Osteoblast (primary cell): ENCODE measurements around the gene PCDH8. TPM values are rescaled to one million over a fixed set of nuclear protein-coding genes. Genes with fewer than 3 reads are reported as not detected.

Experiments
- DNase-seq: peaks from one replicate; pipeline ENCODE4 v3.0.0; 2011; ENCODE audit warnings: low spot score, mixed read lengths; ENCODE audit not compliant: insufficient read length; ENCODE audit errors: missing footprints
- H2AFZ ChIP-seq: 2 replicates; pipeline ENCODE4 v1.6.0; 2011; ENCODE audit warnings: mild to moderate bottlenecking, low read length
- H3K27ac ChIP-seq: 2 replicates; pipeline ENCODE4 v1.5.1; 2011; ENCODE audit warnings: mild to moderate bottlenecking, low read depth, low read length, moderate library complexity
- H3K27me3 ChIP-seq: 2 replicates; pipeline ENCODE4 v1.6.0; 2012; ENCODE audit warnings: mild to moderate bottlenecking, control low read depth, inconsistent platforms, low read length, moderate library complexity; ENCODE audit not compliant: insufficient read depth
- H3K36me3 ChIP-seq: 2 replicates; pipeline ENCODE4 v1.5.1; 2011; ENCODE audit warnings: mild to moderate bottlenecking, low read length, control low read depth, moderate library complexity; ENCODE audit not compliant: insufficient read depth
- H3K4me1 ChIP-seq: 2 replicates; pipeline ENCODE4 v1.5.1; 2011; ENCODE audit warnings: mild to moderate bottlenecking, low read length, control low read depth, moderate library complexity; ENCODE audit not compliant: insufficient read depth
- H3K4me2 ChIP-seq: 2 replicates; pipeline ENCODE4 v1.6.0; 2011; ENCODE audit warnings: mild to moderate bottlenecking, low read length; ENCODE audit not compliant: insufficient read depth
- H3K4me3 ChIP-seq: fragments of 200-600 bp; sonication (generic); 3 replicates; pipeline ENCODE4 v1.5.1; 2012; ENCODE audit warnings: mild to moderate bottlenecking, low read length, inconsistent platforms; ENCODE audit not compliant: insufficient read depth
- H3K79me2 ChIP-seq: 2 replicates; pipeline ENCODE4 v1.6.0; 2012; ENCODE audit warnings: mild to moderate bottlenecking, low read length, control low read depth, inconsistent platforms; ENCODE audit not compliant: insufficient read depth
- H3K9me3 ChIP-seq: 2 replicates; pipeline ENCODE4 v1.5.1; 2011; ENCODE audit warnings: low read depth, low read length, control low read depth
- H4K20me1 ChIP-seq: 2 replicates; pipeline ENCODE4 v1.6.0; 2012; ENCODE audit warnings: mild to moderate bottlenecking, low read length, control low read depth; ENCODE audit not compliant: insufficient read depth
- total RNA-seq: library from RNA; depleted of rRNA; stranded (reverse); fragments of >200 nt; gene quantifications from 2 replicates; pipeline ENCODE4 v1.2.3, GENCODE V29; 2012
- TF ChIP-seq, protein P1 (sequence below): IDR thresholded peaks from 2 replicates; pipeline ENCODE4 v1.5.1; 2011; ENCODE audit warnings: mild to moderate bottlenecking, low read depth, low read length, moderate library complexity; ENCODE audit errors: extremely low read depth

The PCDH8 gene
- total RNA-seq, 1 donor: not detected

DNA sequence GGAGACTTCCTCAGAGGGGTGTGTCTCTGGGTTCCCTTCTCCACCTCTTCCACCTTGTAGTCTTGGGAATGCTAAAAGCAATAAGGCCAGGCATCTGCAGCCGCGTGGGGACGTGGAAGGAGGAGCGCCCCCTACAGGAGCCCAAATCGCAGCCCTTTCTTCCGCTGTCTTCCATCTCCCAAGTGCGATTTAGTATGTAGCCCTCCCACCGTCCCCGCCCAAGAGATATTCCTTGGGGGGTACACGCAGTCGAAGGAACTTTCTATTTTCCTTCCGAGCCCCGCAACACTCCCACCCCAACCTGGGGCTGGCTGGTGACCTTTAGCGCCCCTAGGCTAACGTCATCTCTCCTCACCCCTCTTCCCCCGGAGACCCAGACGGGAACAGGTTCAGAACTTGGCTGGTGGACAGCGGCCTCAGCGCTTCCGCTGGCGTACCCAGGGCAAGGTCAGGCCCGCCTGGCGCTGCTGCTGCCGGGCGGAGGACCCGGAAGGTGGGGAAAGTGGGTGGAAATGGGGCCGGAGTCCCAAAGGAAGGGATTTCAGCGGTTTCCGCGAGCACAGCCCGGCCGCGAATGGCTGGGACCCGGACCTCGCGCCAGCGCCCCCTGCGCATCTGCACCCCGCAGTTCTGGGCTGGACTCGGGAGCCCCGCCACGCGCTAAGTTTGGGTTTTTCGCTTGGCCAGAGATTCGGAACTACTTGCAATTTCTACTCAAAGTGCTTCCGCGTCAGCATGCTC, 2.1 kb upstream of the PCDH8 start:
- Histone ChIP-seq H3K79me2 (no peaks in the 10 kb centered on the region), H3K36me3 (no peaks in the 10 kb centered on the region), H3K4me1 (no peaks in the 10 kb centered on the region), H3K4me3 (peak overlapping the region; percentile 72), H3K27me3 (peaks cover 51% of the 10 kb centered on the region), H3K9me3 (no peaks in the 10 kb centered on the region), H3K4me2 (peak overlapping the region; percentile 81), H2AFZ (peak overlapping the region; percentile 85), H4K20me1 (no peaks in the 10 kb centered on the region), H3K27ac (no peak overlapping the region)
- TF ChIP-seq, protein P1, sequence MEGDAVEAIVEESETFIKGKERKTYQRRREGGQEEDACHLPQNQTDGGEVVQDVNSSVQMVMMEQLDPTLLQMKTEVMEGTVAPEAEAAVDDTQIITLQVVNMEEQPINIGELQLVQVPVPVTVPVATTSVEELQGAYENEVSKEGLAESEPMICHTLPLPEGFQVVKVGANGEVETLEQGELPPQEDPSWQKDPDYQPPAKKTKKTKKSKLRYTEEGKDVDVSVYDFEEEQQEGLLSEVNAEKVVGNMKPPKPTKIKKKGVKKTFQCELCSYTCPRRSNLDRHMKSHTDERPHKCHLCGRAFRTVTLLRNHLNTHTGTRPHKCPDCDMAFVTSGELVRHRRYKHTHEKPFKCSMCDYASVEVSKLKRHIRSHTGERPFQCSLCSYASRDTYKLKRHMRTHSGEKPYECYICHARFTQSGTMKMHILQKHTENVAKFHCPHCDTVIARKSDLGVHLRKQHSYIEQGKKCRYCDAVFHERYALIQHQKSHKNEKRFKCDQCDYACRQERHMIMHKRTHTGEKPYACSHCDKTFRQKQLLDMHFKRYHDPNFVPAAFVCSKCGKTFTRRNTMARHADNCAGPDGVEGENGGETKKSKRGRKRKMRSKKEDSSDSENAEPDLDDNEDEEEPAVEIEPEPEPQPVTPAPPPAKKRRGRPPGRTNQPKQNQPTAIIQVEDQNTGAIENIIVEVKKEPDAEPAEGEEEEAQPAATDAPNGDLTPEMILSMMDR: no peak
- peak; percentile 98 for DNase-seq

- Histone ChIP-seq H3K4me3 (no peak overlapping the region), H3K36me3 (no peaks in the 10 kb centered on the region), H2AFZ (no peak overlapping the region), H3K27ac (no peak overlapping the region), H3K4me2 (no peak overlapping the region), H3K4me1 (no peaks in the 10 kb centered on the region), H3K27me3 (peaks cover 56% of the 10 kb centered on the region), H3K79me2 (no peaks in the 10 kb centered on the region), H4K20me1 (no peaks in the 10 kb centered on the region), H3K9me3 (no peaks in the 10 kb centered on the region)
- TF ChIP-seq, protein P1: no peak
- no peak for DNase-seq
These were observed 1.6 kb upstream of the PCDH8 start for GRCh38 chr13:52850072-52850395.

GRCh38 chr13:52849291-52850071, 1.0 kb upstream of the PCDH8 start:
- H3K9me3 ChIP-seq: no peaks in the 10 kb centered on the region
- no peaks in the 10 kb centered on the region for H4K20me1 ChIP-seq
- TF ChIP-seq, protein P1: no peak
- no peak overlapping the region for H3K4me2 ChIP-seq
- H3K27ac ChIP-seq: no peak overlapping the region
- no peak overlapping the region for H2AFZ ChIP-seq
- H3K27me3 ChIP-seq: peaks cover 60% of the 10 kb centered on the region
- H3K4me3 ChIP-seq: no peak overlapping the region
- H3K4me1 ChIP-seq: no peaks in the 10 kb centered on the region
- H3K36me3 ChIP-seq: no peaks in the 10 kb centered on the region
- no peaks in the 10 kb centered on the region for H3K79me2 ChIP-seq
- DNase-seq: peak; percentile 82
